ENCODE results near the gene POFUT2.

POFUT2 gene

DNA sequence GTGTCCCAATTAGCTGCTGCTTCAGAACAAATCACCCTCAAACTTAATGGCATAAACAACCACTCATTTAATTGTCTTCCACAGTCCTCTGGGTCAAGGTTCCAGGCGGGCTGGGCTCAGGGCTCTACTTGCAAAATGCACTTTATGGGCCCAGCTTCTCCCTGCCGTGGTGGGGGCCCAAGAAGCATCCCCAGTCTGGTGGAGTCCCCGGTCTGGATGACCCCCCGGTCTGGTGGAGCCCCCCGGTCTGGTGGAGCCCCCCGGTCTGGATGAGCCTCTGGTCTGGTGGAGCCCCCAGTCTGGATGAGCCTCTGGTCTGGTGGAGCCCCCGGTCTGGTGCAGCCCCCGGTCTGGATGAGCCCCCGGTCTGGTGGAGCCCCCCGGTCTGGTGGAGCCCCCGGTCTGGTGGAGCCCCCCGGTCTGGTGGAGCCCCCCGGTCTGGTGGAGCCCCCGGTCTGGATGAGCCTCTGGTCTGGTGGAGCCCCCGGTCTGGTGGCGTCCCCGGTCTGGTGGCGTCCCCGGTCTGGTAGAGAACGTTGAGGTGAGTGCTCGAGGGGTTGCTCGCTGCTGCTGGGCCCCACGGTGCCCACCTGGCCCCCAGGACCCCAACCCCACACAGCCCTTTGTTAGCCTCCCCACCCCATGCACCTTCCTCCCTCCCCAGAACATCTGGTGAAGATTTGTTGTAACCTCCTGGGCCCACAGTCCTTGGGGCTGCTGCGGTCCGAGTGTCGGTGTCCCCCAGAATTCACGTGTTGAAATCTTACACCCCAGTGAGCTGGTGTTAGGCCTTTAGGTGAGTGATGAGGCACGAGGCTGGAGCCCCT, 33.8 kb downstream of the POFUT2 start:
- ChIA-PET CTCF (no interaction called here), POLR2A (no interaction called here)
- TF ChIP-seq, protein P1, sequence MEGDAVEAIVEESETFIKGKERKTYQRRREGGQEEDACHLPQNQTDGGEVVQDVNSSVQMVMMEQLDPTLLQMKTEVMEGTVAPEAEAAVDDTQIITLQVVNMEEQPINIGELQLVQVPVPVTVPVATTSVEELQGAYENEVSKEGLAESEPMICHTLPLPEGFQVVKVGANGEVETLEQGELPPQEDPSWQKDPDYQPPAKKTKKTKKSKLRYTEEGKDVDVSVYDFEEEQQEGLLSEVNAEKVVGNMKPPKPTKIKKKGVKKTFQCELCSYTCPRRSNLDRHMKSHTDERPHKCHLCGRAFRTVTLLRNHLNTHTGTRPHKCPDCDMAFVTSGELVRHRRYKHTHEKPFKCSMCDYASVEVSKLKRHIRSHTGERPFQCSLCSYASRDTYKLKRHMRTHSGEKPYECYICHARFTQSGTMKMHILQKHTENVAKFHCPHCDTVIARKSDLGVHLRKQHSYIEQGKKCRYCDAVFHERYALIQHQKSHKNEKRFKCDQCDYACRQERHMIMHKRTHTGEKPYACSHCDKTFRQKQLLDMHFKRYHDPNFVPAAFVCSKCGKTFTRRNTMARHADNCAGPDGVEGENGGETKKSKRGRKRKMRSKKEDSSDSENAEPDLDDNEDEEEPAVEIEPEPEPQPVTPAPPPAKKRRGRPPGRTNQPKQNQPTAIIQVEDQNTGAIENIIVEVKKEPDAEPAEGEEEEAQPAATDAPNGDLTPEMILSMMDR (IDR thresholded peaks at IDR 0.05; ENCODE audit: insufficient read depth, low read length, missing control alignments) = no peak
- DNase-seq (ENCODE audit: low read depth, low spot score) = no peak
- H3K4me3 ChIP-seq (ENCODE audit: low read depth, low read length) = no peak overlapping the region

DNA sequence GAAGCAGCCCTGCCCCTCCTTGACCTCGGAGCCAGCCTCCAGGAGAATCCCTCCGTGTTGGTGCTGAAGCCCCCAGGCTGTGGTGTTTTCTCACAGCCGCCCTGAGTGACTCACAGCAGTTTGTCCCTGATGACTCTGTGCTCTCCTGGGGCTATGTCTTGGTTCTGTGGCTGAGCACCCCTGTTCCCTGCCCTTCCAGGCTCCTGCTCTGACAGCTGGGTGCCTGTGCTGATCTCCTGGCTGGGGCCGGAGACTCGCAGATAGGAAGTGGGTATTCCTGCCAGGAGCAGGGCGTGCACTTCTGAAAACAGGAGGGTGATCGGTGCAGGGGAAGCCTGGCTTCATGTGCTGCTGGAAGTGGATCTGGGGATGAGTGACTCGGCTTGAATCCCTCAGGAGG, 34.5 kb downstream of the POFUT2 start:
- DNase-seq (ENCODE audit: low read depth, low spot score) = no peak
- POLR2A ChIA-PET = no interaction called here
- CTCF ChIA-PET = no interaction called here
- no peak overlapping the region for H3K4me3 ChIP-seq (ENCODE audit: low read depth, low read length)
- TF ChIP-seq, protein P1 (IDR thresholded peaks at IDR 0.05; ENCODE audit: insufficient read depth, low read length, missing control alignments) = no peak

DNA sequence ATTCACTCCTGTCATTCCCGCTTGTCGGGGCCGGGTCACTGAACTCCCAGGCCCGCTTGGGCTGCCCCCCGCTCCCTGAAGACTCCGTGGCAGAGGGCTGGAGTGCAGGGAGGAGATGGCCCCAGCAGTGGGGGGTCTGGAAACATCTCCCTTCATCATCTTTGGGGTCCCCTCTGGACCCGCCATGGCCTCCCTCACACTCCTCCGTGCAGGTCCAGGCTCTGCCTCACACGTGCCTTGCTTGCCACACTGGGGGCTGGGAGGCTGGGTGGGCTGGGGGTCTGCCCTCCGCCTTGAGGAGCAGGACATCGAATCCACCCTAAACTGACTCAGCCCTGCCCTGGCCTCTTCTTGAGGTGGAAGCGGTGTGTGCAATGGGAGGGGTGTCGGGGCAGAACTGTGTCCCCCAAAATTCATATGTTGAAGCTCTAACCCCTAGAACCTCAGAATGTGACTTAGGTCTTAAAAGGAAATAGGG, 35.2 kb downstream of the POFUT2 start:
- no peak for DNase-seq (ENCODE audit: low read depth, low spot score)
- ChIA-PET CTCF (interaction anchor here (1.6 kb wide), 1 partner anchor 116 kb away, joined by 3 read pairs; no protein-coding TSS in a partner anchor), POLR2A (no interaction called here)
- no peak overlapping the region for H3K4me3 ChIP-seq (ENCODE audit: low read depth, low read length)
- TF ChIP-seq, protein P1 (IDR thresholded peaks at IDR 0.05; ENCODE audit: insufficient read depth, low read length, missing control alignments) = no peak

DNA sequence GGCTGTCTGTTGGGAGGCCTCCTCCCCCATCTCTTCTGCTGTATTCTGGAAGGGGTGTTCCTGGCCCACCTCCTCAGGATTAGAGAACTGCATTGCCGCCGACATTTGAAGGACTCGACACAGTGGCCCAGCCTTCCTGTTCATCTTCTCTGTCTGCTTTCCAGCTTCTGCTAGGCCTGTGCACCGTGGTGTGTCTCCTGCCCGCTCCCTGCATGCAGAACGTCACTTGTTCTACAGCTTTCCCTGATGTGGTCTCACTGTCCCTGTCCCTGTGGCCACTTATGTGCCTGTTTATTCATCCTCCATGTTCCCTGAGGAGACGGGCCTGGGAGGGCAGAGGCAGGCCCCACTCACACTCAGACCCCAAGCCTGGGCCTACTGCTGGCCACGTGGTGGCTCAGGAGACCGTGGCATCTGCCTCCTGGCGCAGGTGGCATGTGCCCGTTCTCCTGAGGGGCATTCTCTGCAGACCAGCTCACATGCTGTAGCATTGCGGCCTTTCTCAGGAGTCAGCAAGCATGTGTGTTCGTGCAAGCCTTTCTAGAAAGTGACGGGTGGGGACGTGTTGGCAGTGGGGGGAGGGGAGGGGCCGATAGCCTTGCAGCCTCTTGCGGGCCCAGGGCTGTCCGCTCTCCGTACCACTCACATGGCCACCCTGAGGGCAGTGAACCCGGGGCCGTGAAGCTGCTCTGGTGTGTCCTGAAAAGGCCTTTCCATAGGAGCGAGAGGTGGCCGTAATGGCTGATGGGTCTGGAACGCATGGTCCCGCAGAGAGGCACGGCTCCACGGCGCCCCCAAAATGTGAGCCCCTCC, 35.9 kb downstream of the POFUT2 start:
- TF ChIP-seq, protein P1 (IDR thresholded peaks at IDR 0.05; ENCODE audit: insufficient read depth, low read length, missing control alignments) = no peak
- CTCF ChIA-PET = interaction anchor here (1.6 kb wide), 1 partner anchor 115 kb away, joined by 3 read pairs; no protein-coding TSS in a partner anchor
- H3K4me3 ChIP-seq (ENCODE audit: low read depth, low read length) = no peak overlapping the region
- POLR2A ChIA-PET = no interaction called here
- DNase-seq (ENCODE audit: low read depth, low spot score) = no peak

DNA sequence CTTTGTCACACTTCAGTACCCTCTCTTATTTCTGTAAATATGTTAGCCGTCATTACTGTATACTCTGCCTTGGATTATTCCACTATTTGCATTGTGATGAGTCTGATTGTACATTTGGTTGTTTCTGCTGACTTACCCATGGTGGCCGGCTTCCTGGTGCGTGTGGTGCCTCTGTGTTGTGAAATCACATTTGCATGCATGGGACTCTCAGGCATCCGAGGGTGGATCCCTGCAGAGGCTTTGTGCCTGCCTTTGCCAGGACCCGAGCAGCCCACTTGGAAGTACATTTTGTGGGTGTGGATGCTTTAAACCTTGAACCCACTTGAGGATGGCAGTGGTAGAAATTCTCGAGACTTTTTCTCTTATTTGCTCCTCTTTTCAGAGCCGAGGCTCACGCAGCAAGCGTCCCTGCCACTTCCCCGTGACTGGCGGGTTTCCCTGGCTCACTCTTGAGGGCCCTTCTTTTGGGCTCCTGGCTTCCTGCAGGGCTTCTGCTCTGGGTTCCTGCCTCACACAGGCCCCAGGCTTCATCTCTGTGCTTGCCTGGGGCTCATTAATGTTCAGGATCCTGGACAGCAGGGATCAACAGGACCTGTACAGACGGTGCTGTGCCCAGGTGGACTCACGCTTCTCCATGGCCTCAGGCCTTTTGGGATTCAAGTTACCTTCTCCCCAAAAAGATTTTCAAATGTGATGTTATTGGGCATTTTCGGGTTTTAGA, 36.6 kb downstream of the POFUT2 start:
- DNase-seq (ENCODE audit: low read depth, low spot score) = no peak
- TF ChIP-seq, protein P1 (IDR thresholded peaks at IDR 0.05; ENCODE audit: insufficient read depth, low read length, missing control alignments) = no peak
- ChIA-PET POLR2A (no interaction called here), CTCF (interaction anchor here (1.6 kb wide), 1 partner anchor 114 kb away, joined by 3 read pairs; no protein-coding TSS in a partner anchor)
- no peak overlapping the region for H3K4me3 ChIP-seq (ENCODE audit: low read depth, low read length)

Measured in AG04449 (cell line).